K562 (cell line): Measurements from ENCODE around the gene KCNC3. TPM values are rescaled to one million over a fixed set of nuclear protein-coding genes. Genes with fewer than 3 reads are reported as not detected.

Experiments
- KLF16 ChIP-seq: IDR thresholded peaks from 2 replicates; pipeline ENCODE4 v1.6.1; 2016; ENCODE audit warnings: antibody characterized with exemption
- NR2C2 ChIP-seq, 2 experiments: fragments of 200-800 bp in 1 of 2; sonication (Bioruptor generic) in 1 of 2; sonication (generic) in 1 of 2; formaldehyde crosslinking in 1 of 2; IDR thresholded peaks; 2 replicates each; pipeline versions ENCODE4 v1.6.1 to v1.8.0; 2016 to 2022; ENCODE audit warnings: mild to moderate bottlenecking in 1 of 2, missing compliant biosample characterization in 1 of 2, missing genetic modification characterization in 1 of 2, missing genetic modification reagents in 1 of 2
- ZNF239 ChIP-seq: fragments of 250-450 bp; sonication (Bioruptor Pico); IDR thresholded peaks from 2 replicates; pipeline ENCODE4 v1.4.0; 2020; ENCODE audit warnings: mild to moderate bottlenecking
- ZNF699 ChIP-seq: fragments of 250-450 bp; sonication (Bioruptor Pico); IDR thresholded peaks from 2 replicates; pipeline ENCODE4 v1.8.0; 2021; ENCODE audit warnings: mild to moderate bottlenecking, moderate library complexity; ENCODE audit not compliant: insufficient replicate concordance
- polyA plus RNA-seq, 8 experiments: library from polyadenylated mRNA; depleted of rRNA in 4 of 8; stranded (reverse) in 5 of 8; unstranded in 3 of 8; fragments of >200 nt; fragmentation: Nextera tagmentation in 2 of 8; fragmentation: Illumina TruSeq in 1 of 8; extraction: Ambion mirVana in 2 of 8; extraction: Trizol in 1 of 8; gene quantifications; 2 replicates each; pipeline versions ENCODE4 v1.2.1 to v1.2.3, GENCODE V29; 2011 to 2014; ENCODE audit warnings: inconsistent platforms in 1 of 8, missing spikeins in 1 of 8
- total RNA-seq, 7 experiments: library from RNA; depleted of rRNA in 6 of 7; stranded (reverse); fragments of >200 nt in 6 of 7; fragmentation: Illumina TruSeq in 2 of 7; extraction: Trizol in 2 of 7; gene quantifications; 2 replicates each; pipeline versions ENCODE4 v1.2.1 to v1.2.3, GENCODE V29; 2011 to 2021; ENCODE audit warnings: low replicate concordance in 1 of 7
- TF ChIP-seq, protein P1 (sequence below), 2 experiments: fragments of 150-350 bp in 1 of 2; IDR thresholded peaks; 2 replicates each; pipeline ENCODE4 v1.6.1; 2012 to 2016; ENCODE audit warnings: low read depth in 2 of 2, low read length in 2 of 2, mild to moderate bottlenecking in 1 of 2, moderate library complexity in 1 of 2

The KCNC3 gene
- total and polyA plus RNA-seq, 9 of the 15 experiments (the other 6 are each of a cell fraction or from before 2014, with no cell fraction given) = 0.03 to 26.2 (median 2.0) TPM

DNA sequence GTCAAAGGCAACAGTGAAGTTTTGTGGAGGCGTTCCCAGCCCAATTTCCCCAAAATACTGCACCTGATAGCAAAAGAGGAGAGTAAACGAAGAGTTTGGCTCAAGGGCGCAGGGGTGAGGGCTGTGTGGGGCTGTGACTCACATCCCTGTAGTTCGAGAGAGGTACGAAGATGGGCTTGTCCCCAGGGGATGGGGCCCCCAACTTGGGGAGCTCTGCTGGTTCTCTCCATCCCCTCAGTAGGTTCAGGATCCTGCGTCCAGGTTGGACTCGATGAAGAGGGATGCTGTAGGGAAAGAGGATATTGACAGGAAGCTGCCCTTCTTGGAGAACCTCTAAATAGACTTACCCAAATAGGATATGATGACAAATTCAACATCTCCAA lies 32.8 kb upstream of the KCNC3 start (continued):
- TF ChIP-seq, protein P1, sequence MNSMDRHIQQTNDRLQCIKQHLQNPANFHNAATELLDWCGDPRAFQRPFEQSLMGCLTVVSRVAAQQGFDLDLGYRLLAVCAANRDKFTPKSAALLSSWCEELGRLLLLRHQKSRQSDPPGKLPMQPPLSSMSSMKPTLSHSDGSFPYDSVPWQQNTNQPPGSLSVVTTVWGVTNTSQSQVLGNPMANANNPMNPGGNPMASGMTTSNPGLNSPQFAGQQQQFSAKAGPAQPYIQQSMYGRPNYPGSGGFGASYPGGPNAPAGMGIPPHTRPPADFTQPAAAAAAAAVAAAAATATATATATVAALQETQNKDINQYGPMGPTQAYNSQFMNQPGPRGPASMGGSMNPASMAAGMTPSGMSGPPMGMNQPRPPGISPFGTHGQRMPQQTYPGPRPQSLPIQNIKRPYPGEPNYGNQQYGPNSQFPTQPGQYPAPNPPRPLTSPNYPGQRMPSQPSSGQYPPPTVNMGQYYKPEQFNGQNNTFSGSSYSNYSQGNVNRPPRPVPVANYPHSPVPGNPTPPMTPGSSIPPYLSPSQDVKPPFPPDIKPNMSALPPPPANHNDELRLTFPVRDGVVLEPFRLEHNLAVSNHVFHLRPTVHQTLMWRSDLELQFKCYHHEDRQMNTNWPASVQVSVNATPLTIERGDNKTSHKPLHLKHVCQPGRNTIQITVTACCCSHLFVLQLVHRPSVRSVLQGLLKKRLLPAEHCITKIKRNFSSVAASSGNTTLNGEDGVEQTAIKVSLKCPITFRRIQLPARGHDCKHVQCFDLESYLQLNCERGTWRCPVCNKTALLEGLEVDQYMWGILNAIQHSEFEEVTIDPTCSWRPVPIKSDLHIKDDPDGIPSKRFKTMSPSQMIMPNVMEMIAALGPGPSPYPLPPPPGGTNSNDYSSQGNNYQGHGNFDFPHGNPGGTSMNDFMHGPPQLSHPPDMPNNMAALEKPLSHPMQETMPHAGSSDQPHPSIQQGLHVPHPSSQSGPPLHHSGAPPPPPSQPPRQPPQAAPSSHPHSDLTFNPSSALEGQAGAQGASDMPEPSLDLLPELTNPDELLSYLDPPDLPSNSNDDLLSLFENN (IDR thresholded peaks at IDR 0.05; ENCODE audit: low read depth in 2 of 2, low read length in 2 of 2) = no peak
- TF ChIP-seq NR2C2 (CRISPR knock-in tag; IDR thresholded peaks at IDR 0.05) = no peak
- peak; percentile 9; the same call in 1 of the 2 replicates for TF ChIP-seq NR2C2 (tag; IDR thresholded peaks at IDR 0.05)
- TF ChIP-seq KLF16 = no peak
- TF ChIP-seq ZNF699 (CRISPR knock-in tag) = no peak
- TF ChIP-seq ZNF239 (CRISPR knock-in tag) = no peak
- TF ChIP-seq, all 486 proteins: peak for 3
